WTC11 (cell line): ENCODE measurements around the gene EDAR.

ENCODE experiments used
- ATF2 ChIP-seq: sonication (generic); formaldehyde crosslinking; IDR thresholded peaks from 2 replicates; pipeline ENCODE4 v1.8.1; 2022; ENCODE audit warnings: low read depth, missing genetic modification reagents, borderline replicate concordance
- CREB1 ChIP-seq: sonication (generic); formaldehyde crosslinking; IDR thresholded peaks from 2 replicates; pipeline ENCODE4 v1.8.0; 2023; ENCODE audit warnings: mild to moderate bottlenecking, missing genetic modification reagents
- CTCF ChIP-seq: fragments of 200-600 bp; IDR thresholded peaks from 2 replicates; pipeline ENCODE4 v1.8.0; 2022; ENCODE audit warnings: antibody characterized with exemption
- GRHL2 ChIP-seq: fragments of 250-450 bp; sonication (Bioruptor Pico); IDR thresholded peaks from 2 replicates; pipeline ENCODE4 v1.8.0; 2022; ENCODE audit warnings: mild to moderate bottlenecking, moderate library complexity; ENCODE audit not compliant: insufficient replicate concordance, severe bottlenecking
- PRRX2 ChIP-seq: fragments of 250-450 bp; sonication (Bioruptor Pico); IDR thresholded peaks from 2 replicates; pipeline ENCODE4 v1.8.0; 2021; ENCODE audit warnings: mild to moderate bottlenecking
- TEAD1 ChIP-seq: sonication (generic); formaldehyde crosslinking; IDR thresholded peaks from 2 replicates; pipeline ENCODE4 v1.8.0; 2022; ENCODE audit warnings: mild to moderate bottlenecking, missing genetic modification reagents
- USF1 ChIP-seq: sonication (generic); formaldehyde crosslinking; IDR thresholded peaks from 2 replicates; pipeline ENCODE4 v1.8.0; 2022; ENCODE audit warnings: mild to moderate bottlenecking, missing genetic modification reagents
- USF2 ChIP-seq: sonication (generic); formaldehyde crosslinking; IDR thresholded peaks from 2 replicates; pipeline ENCODE4 v1.8.1; 2023; ENCODE audit warnings: mild to moderate bottlenecking, missing genetic modification reagents, moderate library complexity
- ZNF317 ChIP-seq: sonication (generic); formaldehyde crosslinking; IDR thresholded peaks from 2 replicates; pipeline ENCODE4 v1.8.1; 2023; ENCODE audit warnings: low read depth, mild to moderate bottlenecking, moderate library complexity, missing genetic modification reagents, borderline replicate concordance
- ZNF512 ChIP-seq: sonication (generic); formaldehyde crosslinking; IDR thresholded peaks from 2 replicates; pipeline ENCODE4 v1.8.1; 2022; ENCODE audit warnings: missing genetic modification reagents, borderline replicate concordance
- ZSCAN18 ChIP-seq: fragments of 250-450 bp; sonication (Bioruptor Pico); IDR thresholded peaks from 2 replicates; pipeline ENCODE4 v2.1.2; 2022; ENCODE audit warnings: mild to moderate bottlenecking, moderate library complexity

- TF ChIP-seq PRRX2 (CRISPR knock-in tag) (no peak), CTCF (no peak), USF1 (CRISPR knock-in tag) (no peak), ZSCAN18 (CRISPR knock-in tag) (no peak), CREB1 (CRISPR knock-in tag) (no peak), TEAD1 (CRISPR knock-in tag) (no peak), ZNF317 (CRISPR knock-in tag) (no peak), USF2 (no peak), ZNF512 (CRISPR knock-in tag) (no peak), ATF2 (CRISPR knock-in tag) (no peak), GRHL2 (CRISPR knock-in tag) (no peak)
Measured at GRCh38 chr2:108943751-108944150, 45.3 kb downstream of the EDAR start.
